Hepatocyte (in vitro differentiated cells): ENCODE measurements around the gene A4GNT. TPM values are rescaled to one million over a fixed set of nuclear protein-coding genes. Genes with fewer than 3 reads are reported as not detected.
"Not testable (repeated sequence)": the region's sequence is repeated elsewhere in the genome, so short reads cannot be mapped to it uniquely, and the experiment has no call there.

Experiments used
- DNase-seq: peaks from one replicate; pipeline ENCODE4 v3.0.0-alpha.2; 2016; ENCODE audit warnings: low spot score
- H2AFZ ChIP-seq: fragments of 200-600 bp; sonication (generic); 2 replicates; pipeline ENCODE4 v1.6.0; 2016; ENCODE audit warnings: antibody characterized with exemption, mild to moderate bottlenecking
- H3K27ac ChIP-seq: fragments of 200-600 bp; sonication (generic); 2 replicates; pipeline ENCODE4 v1.5.1; 2016; ENCODE audit warnings: mild to moderate bottlenecking
- H3K27me3 ChIP-seq: fragments of 200-600 bp; sonication (generic); 2 replicates; pipeline ENCODE4 v1.6.1; 2016
- H3K36me3 ChIP-seq: fragments of 200-600 bp; sonication (generic); replicated peaks from 2 replicates; pipeline ENCODE4 v1.5.1; 2016; ENCODE audit warnings: low read depth; ENCODE audit not compliant: insufficient read depth
- H3K4me1 ChIP-seq: fragments of 200-600 bp; sonication (generic); 2 replicates; pipeline ENCODE4 v1.5.1; 2016; ENCODE audit warnings: mild to moderate bottlenecking, moderate library complexity; ENCODE audit not compliant: insufficient read depth
- H3K4me2 ChIP-seq: fragments of 200-600 bp; sonication (generic); 2 replicates; pipeline ENCODE4 v1.6.0; 2016
- H3K4me3 ChIP-seq: fragments of 200-600 bp; sonication (generic); 2 replicates; pipeline ENCODE4 v1.5.1; 2016; ENCODE audit warnings: mild to moderate bottlenecking
- H3K79me2 ChIP-seq: fragments of 200-600 bp; sonication (generic); 2 replicates; pipeline ENCODE4 v1.6.0; 2017; ENCODE audit warnings: mild to moderate bottlenecking
- H3K9me2 ChIP-seq: fragments of 200-600 bp; sonication (generic); replicated peaks from 2 replicates; pipeline ENCODE4 v1.6.0; 2017; ENCODE audit warnings: mild to moderate bottlenecking; ENCODE audit not compliant: insufficient read depth
- H3K9me3 ChIP-seq: fragments of 200-600 bp; sonication (generic); 2 replicates; pipeline ENCODE4 v1.5.1; 2016; ENCODE audit warnings: low read depth, mild to moderate bottlenecking
- H4K20me1 ChIP-seq: fragments of 200-600 bp; sonication (generic); 2 replicates; pipeline ENCODE4 v1.6.0; 2016; ENCODE audit warnings: mild to moderate bottlenecking; ENCODE audit not compliant: insufficient read depth, poor library complexity, severe bottlenecking
- EZH2 ChIP-seq: fragments of 200-600 bp; sonication (generic); IDR thresholded peaks from 2 replicates; pipeline ENCODE4 v1.6.1; 2016; ENCODE audit warnings: antibody characterized with exemption, mild to moderate bottlenecking, borderline replicate concordance
- EZH2phosphoT487 ChIP-seq: fragments of 200-600 bp; sonication (generic); IDR thresholded peaks from one replicate; pipeline ENCODE4 v1.6.1; 2018; ENCODE audit warnings: antibody characterized with exemption, mild to moderate bottlenecking, low read depth, moderate library complexity; ENCODE audit not compliant: unreplicated experiment, severe bottlenecking
- WGBS: methylation state at CpG from one replicate; pipeline ENCODE4 v1.1.6; 2016; ENCODE audit warnings: low lambda C conversion rate; ENCODE audit errors: missing lambda C conversion rate; 5-methylcytosine and 5-hydroxymethylcytosine counted together
- polyA plus RNA-seq: library from polyadenylated mRNA; unstranded; fragments of >200 nt; fragmentation: Nextera tagmentation; extraction: Ambion mirVana; gene quantifications from 2 replicates; pipeline ENCODE4 v1.2.1, GENCODE V29; 2016
- total RNA-seq: library from RNA; depleted of rRNA; stranded (reverse); fragments of >200 nt; gene quantifications from 2 replicates; pipeline ENCODE4 v1.2.3, GENCODE V29; 2014
- TF ChIP-seq, protein P1 (sequence below): fragments of 200-600 bp; sonication (generic); IDR thresholded peaks from 2 replicates; pipeline ENCODE4 v1.5.1; 2016; ENCODE audit warnings: antibody characterized with exemption, mild to moderate bottlenecking; ENCODE audit not compliant: poor library complexity

The A4GNT gene
- total and polyA plus RNA-seq, 2 experiments from 2014 or later, result 0.67 TPM; not detected in 1

DNA sequence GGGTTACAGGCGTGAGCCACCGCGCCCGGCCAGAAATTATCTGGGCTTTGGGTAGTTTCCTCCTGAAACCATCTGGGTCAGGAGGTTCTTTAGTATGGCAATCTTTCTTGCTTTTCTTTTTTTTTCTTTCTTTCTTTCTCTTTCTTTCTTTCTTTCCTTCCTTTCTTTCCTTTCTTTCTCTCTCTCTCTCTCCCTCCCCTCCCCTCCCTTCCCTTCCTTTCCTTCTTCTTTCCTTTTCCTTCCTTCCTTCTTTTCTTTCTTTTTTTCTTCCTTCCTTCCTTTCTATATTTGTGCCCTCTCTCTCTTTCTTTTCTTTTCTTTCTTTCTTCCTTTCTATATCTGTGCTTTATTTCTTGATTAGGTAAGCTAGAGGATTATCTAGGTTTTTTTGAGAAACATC, 25.6 kb upstream of the A4GNT start:
- Histone ChIP-seq H2AFZ (no peak overlapping the region), H3K79me2 (no peaks in the 10 kb centered on the region), H3K4me2 (no peak overlapping the region), H3K9me2 (no peaks in the 10 kb centered on the region), H4K20me1 (no peaks in the 10 kb centered on the region), H3K4me1 (no peaks in the 10 kb centered on the region), H3K36me3 (no peaks in the 10 kb centered on the region), H3K9me3 (no peaks in the 10 kb centered on the region), H3K4me3 (no peak overlapping the region), H3K27me3 (no peaks in the 10 kb centered on the region), H3K27ac (no peak overlapping the region)
- TF ChIP-seq EZH2phosphoT487, result no peak
- TF ChIP-seq, protein P1, sequence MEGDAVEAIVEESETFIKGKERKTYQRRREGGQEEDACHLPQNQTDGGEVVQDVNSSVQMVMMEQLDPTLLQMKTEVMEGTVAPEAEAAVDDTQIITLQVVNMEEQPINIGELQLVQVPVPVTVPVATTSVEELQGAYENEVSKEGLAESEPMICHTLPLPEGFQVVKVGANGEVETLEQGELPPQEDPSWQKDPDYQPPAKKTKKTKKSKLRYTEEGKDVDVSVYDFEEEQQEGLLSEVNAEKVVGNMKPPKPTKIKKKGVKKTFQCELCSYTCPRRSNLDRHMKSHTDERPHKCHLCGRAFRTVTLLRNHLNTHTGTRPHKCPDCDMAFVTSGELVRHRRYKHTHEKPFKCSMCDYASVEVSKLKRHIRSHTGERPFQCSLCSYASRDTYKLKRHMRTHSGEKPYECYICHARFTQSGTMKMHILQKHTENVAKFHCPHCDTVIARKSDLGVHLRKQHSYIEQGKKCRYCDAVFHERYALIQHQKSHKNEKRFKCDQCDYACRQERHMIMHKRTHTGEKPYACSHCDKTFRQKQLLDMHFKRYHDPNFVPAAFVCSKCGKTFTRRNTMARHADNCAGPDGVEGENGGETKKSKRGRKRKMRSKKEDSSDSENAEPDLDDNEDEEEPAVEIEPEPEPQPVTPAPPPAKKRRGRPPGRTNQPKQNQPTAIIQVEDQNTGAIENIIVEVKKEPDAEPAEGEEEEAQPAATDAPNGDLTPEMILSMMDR, result no peak
- TF ChIP-seq EZH2, result no peak
- 95% methylated on average over 4 of the region's 4 CpGs for WGBS
- no peak for DNase-seq

DNA sequence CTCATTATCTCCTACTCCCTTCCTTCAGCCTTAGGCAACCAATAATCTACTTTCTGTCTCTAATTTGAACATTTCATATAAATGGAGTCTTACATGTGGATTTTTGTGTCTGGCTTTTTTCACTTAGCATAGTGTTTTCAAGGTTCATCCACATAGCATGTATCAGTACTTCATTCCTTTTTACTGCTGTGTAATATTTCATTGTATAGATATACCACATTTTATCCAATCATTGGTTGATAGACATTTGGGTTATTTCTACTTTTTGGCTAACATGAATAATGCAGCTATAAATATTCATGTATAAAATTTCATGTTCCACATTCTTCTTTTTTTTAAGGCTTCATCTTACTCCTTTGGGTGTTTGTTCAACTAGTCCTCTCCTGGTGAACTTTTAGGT, 22.3 kb upstream of the A4GNT start:
- Histone ChIP-seq H3K4me2 (no peak overlapping the region), H2AFZ (no peak overlapping the region), H4K20me1 (no peaks in the 10 kb centered on the region), H3K4me3 (no peak overlapping the region), H3K9me3 (no peaks in the 10 kb centered on the region), H3K27me3 (no peaks in the 10 kb centered on the region), H3K36me3 (no peaks in the 10 kb centered on the region), H3K4me1 (no peaks in the 10 kb centered on the region), H3K27ac (no peak overlapping the region), H3K9me2 (no peaks in the 10 kb centered on the region), H3K79me2 (no peaks in the 10 kb centered on the region)
- TF ChIP-seq, protein P1, result no peak
- no peak for TF ChIP-seq EZH2
- no peak for TF ChIP-seq EZH2phosphoT487
- DNase-seq, result no peak

DNA sequence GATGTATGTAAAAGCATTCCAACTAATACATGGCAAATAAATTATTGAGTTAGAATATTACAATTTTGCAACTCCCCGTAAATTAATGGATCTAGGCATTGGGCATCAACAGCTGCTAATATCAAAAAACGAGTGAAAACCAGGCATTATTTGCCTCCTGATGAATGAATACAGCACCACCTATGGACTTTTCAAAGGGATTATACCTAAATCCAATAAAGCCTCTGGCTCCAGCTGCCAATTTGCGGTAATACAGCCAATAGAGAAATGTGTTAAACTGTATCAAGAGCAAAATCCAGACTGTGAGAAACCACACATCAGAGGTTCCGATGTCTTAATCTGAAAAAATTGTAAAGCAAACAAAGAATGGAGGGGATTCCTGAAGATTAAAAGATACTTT, 16.3 kb upstream of the A4GNT start:
- DNase-seq, result no peak
- Histone ChIP-seq H3K9me3 (no peaks in the 10 kb centered on the region), H3K79me2 (no peaks in the 10 kb centered on the region), H3K4me3 (no peak overlapping the region), H3K27me3 (no peaks in the 10 kb centered on the region), H3K4me1 (no peaks in the 10 kb centered on the region), H3K4me2 (no peak overlapping the region), H3K9me2 (no peaks in the 10 kb centered on the region), H3K27ac (no peak overlapping the region), H2AFZ (no peak overlapping the region), H4K20me1 (no peaks in the 10 kb centered on the region), H3K36me3 (no peaks in the 10 kb centered on the region)
- 78% methylated on average over 4 of the region's 4 CpGs for WGBS
- TF ChIP-seq EZH2 (no peak), EZH2phosphoT487 (no peak)
- TF ChIP-seq, protein P1, result no peak

DNA sequence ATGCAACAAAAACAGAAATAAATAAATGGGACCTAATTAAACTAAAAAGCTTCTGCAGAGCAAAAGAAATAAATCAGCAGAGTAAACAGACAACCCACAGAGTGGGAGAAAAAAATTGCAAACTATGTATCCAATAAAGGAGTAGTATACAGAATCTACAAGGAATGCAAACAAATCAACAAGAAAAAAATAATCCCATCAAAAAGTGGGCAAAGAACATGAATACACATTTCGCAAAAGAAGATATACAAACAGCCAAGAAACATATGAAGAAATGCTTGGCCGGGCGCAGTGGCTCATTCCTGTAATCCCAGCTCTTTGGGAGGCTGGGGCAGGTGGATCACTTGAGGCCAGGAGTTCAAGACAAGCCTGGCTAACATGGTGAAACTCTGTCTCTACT, 10.0 kb upstream of the A4GNT start:
- not testable (repeated sequence) for H4K20me1 ChIP-seq, H3K27ac ChIP-seq, H3K4me1 ChIP-seq, H3K9me3 ChIP-seq, H3K36me3 ChIP-seq, H3K79me2 ChIP-seq, H3K4me2 ChIP-seq, H3K9me2 ChIP-seq, DNase-seq, H3K4me3 ChIP-seq, H3K27me3 ChIP-seq, H2AFZ ChIP-seq
- 96% methylated on average over 3 of the region's 3 CpGs for WGBS
